ENCODE measurements around the gene FNTB.
"Not testable (repeated sequence)": the region's sequence is repeated elsewhere in the genome, so short reads cannot be mapped to it uniquely, and the experiment has no call there.

The FNTB gene

DNA sequence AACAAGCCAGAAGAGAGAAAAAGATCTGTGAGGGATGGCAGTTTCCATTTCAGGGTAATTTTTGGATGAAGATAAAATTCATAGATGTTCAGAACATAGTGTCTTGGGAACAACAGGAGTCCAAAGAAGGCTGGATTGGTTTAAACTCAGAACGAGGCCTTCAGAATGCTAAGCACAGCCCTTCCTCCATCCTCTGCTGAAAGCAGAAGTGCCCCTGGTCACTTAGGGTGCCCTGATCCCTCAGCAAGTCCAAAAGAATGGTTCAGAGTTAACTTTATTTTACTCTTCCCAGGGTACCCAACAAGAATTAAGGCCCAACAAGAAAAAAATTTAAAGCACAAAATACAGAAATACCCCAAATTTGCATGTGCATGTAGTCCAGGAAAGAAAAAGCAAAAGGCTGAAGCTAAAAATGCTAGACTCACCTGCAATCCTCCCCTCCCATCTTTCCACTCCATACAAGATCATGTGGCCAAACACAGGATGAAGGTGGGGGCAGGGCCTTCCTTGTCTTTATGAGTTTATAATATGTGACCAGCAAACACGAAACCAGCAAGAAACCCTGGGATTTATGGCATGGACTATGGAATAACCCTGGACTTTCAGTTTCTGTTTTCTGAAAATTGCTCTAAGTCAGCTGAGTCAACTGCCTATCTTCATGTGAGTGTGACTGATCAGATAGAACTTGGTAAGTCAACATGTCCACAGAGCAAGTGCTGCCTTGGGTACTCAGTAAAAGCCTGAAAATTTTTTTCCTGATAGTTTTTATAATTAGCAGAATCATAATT, 94.5 kb downstream of the FNTB start:
- DNase-seq (ENCODE audit: low read depth in 4 of 4, low spot score in 1 of 4) = no peak

- DNase-seq (ENCODE audit: low read depth in 4 of 4, low spot score in 1 of 4) = no peak
Measured at GRCh38 chr14:65082930-65083329, 96.2 kb downstream of the FNTB start.

- DNase-seq (ENCODE audit: low read depth in 4 of 4, low spot score in 1 of 4) = no peak
Measured at GRCh38 chr14:65084554-65085505, 98.1 kb downstream of the FNTB start.

GRCh38 chr14:65086686-65087085, 100.0 kb downstream of the FNTB start:
- not testable (repeated sequence) for DNase-seq (ENCODE audit: low read depth in 4 of 4, low spot score in 1 of 4)

GRCh38 chr14:65087835-65088234, 101.1 kb downstream of the FNTB start:
- DNase-seq (ENCODE audit: low read depth in 4 of 4, low spot score in 1 of 4) = not testable (repeated sequence)

DNA sequence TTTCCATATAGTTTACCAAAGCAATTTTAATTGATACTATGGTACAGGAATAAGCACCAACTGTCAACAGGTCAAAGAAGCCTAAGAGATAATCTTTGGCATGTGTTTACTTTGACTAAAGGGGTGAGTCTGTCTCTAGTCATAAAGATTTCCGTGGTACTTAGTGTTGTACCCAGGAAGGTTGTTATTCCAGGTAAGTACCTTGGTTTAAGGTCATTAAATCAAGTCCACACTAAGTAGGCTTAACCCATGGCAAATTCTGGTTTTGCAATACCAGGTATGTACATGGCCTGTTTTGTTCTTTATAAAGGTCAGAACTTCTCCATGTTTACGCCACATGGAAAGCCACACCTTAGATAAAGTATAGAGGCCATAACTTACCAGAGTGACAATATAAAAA, 105.7 kb downstream of the FNTB start:
- DNase-seq (ENCODE audit: low read depth in 4 of 4, low spot score in 1 of 4) = no peak

GRCh38 chr14:65095633-65096205, 109.0 kb downstream of the FNTB start:
- no peak for DNase-seq (ENCODE audit: low read depth in 4 of 4, low spot score in 1 of 4)

- DNase-seq (ENCODE audit: low read depth in 4 of 4, low spot score in 1 of 4) = no peak
Measured at GRCh38 chr14:65096323-65097089, 109.8 kb downstream of the FNTB start.

- no peak for DNase-seq (ENCODE audit: low read depth in 4 of 4, low spot score in 1 of 4)
Measured at GRCh38 chr14:65098586-65098985, 111.9 kb downstream of the FNTB start.

DNA sequence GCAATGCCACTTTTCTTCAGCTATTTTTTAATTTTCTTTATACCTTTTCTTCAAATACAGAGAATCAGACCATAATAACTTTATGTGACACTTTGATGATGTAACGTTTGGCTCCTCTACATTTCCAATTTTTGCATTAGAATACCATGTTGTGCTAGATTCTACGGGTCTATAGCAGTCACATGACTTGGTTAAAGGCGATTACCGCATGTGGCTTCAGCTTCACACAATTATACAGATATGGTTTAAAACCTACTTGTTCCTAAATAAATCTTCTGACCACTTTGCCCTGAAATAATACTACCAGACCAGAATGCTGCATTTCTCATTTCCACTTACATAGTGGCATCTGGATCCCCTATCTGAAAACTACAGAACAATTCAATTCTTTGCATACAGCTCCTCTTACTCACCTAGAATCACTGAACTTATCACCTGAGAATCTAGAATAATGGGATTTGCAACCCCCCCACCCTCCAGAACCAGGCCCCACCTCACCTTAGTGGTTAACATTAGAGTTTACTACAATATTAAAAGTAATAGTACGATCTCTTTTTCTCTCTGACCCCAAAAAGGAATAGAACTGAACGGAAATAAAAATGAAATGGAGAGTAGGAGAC, 114.3 kb downstream of the FNTB start:
- DNase-seq (ENCODE audit: low read depth in 4 of 4, low spot score in 1 of 4) = no peak

DNA sequence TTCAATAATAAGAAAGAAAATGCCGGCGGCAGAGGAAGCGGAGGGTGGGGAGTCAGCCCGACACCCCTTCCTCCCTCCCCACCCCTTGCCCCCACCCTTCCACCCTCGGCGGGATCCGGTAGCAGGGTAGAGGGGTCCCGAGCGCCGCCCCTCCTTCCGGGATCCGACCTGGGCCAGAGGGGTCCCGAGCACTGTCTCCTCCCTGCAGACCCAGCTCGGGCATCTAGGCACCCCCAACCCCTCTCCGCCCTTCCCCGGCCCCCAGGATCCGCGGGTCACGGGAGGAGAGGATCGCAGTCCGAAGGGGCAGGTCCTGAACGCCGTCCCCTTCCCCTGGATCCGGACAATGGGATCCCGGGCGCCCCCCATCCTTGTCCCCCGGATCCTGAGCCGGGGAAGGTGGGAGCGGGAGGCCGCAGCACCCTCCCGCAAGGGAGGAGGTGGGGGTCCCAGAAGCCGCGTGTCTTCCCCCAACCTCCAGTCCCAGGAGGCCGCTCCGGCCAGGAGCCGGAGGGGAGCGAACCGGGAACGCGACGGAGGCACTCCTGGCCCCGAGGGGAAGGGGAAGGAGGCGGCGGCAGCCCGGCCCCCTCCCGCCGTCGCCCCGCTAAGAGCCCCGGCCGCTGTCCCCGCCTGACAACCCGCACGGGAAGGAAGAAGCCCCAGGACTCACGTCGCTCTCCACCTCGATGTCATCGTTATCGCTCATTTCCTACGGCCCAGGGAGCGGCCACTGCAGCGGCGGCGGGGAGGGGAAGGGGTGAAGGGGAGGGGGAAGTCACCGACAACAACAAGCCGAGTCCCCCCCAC, 115.1 kb downstream of the FNTB start:
- DNase-seq (ENCODE audit: low read depth in 4 of 4, low spot score in 1 of 4) = peak in 1 of 4 experiments; percentile 18

GRCh38 chr14:65102441-65103149, 115.9 kb downstream of the FNTB start, which contains the start of gene MAX:
TSS of gene MAX (minus strand) at chr14:65102517. CDS start at chr14:65102339, 178 bp downstream.
- peak; percentile 90 to 97 (median 94) for DNase-seq (ENCODE audit: low read depth in 4 of 4, low spot score in 1 of 4)

DNA sequence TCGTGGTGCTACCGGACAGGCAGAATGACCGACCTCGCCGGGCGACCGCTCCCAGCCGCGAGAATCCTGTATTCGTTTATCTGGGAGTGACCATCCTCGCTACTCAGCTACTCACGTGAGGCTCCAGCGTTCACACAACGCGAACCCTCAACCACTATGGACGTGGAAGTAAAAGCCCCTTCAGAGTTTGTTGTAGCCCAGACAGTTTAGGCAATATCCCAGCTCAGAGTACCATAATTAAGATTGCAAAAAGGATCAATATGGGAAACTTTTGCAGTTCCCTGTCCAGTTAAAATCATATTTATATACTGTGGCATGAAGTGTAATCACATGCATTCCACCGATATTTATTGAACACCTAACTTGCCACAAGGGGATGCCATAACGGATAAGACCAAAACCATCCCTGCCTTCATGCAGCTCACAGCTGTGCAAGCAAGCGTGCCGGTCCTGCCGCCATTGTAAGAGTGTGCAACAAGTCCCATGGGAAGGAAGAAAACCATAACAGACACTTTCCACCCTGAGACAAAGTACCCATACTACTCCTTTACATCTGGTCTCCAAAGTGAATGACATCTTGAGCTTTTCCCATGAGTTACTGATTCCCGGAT, 116.6 kb downstream of the FNTB start:
- no peak for DNase-seq (ENCODE audit: low read depth in 4 of 4, low spot score in 1 of 4)

GRCh38 chr14:65104791-65105190, 118.1 kb downstream of the FNTB start:
- no peak for DNase-seq (ENCODE audit: low read depth in 4 of 4, low spot score in 1 of 4)

GRCh38 chr14:65106316-65106715, 119.6 kb downstream of the FNTB start:
- DNase-seq (ENCODE audit: low read depth in 4 of 4, low spot score in 1 of 4) = no peak

DNA sequence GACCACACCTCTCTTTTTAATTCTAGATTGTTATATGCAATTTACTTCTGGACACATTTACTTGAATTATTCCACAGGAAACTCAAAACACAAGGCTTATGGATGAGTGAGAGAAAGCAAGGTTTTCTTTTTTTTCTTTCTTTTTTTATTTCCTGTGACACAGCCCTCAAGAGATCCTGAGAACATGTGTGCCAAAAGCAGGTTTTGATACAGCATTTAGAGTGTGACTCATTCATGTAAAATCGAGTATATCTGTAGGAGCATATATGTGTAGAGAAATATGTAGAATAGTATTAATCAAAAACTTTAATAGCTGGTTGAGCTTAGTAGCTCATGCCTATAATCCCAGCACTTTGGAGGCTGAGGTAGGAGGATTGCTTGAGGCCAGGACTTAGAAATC, 120.0 kb downstream of the FNTB start:
- DNase-seq (ENCODE audit: low read depth in 4 of 4, low spot score in 1 of 4) = no peak

DNA sequence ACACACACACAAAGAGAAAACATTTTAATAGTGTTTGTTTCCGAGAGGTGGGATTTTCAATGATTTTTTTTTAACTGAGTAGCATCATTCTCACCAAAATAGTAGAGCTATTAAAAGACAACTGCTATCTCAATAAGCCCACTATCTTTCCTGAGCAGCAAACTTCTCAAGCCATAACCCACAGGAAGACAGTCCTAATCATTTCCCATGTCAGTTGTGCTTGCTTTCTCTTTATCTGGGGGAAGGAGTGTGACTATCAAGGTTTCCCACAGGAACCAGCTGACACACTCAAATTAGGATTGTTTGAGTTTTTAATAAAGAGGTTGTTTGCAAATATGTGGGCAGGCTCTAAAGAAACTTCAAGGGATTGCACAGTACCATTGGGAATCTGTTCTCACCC, 120.5 kb downstream of the FNTB start:
- DNase-seq (ENCODE audit: low read depth in 4 of 4, low spot score in 1 of 4) = no peak

DNA sequence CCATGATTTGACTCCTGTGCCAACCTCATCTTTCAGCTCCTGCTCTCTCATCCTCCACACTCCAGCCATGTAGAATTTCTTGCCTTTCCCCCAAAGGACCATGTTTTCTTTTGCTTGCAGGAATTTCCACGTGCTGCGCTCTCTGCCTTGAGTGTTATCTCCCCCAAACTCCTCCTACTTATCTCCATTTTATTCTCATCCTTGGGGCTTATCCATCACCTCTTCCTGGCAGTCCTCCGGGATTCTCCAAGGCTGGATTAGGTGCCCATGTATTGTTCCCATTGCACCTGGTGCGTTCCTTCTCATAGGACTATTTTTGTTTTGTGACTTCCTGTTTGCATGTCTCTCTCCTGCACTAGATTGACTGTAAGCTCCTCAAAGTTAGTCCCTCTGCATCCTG, 122.7 kb downstream of the FNTB start:
- no peak for DNase-seq (ENCODE audit: low read depth in 4 of 4, low spot score in 1 of 4)

DNA sequence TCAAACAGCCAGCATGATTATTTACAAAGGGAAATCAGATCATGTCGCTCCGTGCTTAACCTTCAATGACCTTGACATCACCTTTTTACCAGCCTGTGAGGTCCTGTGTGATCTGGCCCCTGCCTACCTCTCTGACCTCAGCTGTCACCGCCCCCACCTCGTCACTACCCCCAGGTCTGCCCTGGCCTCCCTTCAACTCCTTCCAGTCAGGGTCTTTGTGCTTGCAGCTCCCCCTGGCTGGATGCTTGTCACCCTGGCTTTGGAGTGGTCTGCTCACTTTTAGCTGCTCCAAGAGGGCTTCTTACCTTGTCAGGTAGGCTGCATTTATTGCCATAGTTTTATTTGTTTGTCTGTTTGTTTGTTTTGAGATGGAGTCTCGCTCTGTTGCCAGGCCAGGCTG, 123.8 kb downstream of the FNTB start:
- DNase-seq (ENCODE audit: low read depth in 4 of 4, low spot score in 1 of 4) = no peak

Measured in stimulated activated CD4-positive, alpha-beta T cell treated with anti-CD3 and anti-CD28 coated beads, Interleukin-1b, Interleukin-23, amount 100 ng/mL, for 24 hours (primary cell).